GM12873 (cell line): ENCODE data around the gene KIAA1191.
A peak's percentile ranks its signal among the peaks of the same experiment; 100 is the strongest.

Experiments used
- CTCF ChIP-seq: IDR thresholded peaks from 2 replicates; pipeline ENCODE4 v1.5.1; 2012; ENCODE audit warnings: low read depth, mild to moderate bottlenecking, moderate library complexity, low read length, control low read depth; ENCODE audit not compliant: insufficient read depth; ENCODE audit errors: missing control alignments

The KIAA1191 gene

GRCh38 chr5:176356179-176356566 is 5.4 kb downstream of the KIAA1191 start:
- no peak for TF ChIP-seq CTCF

- peak; percentile 16 for TF ChIP-seq CTCF
These were observed 6.0 kb downstream of the KIAA1191 start for GRCh38 chr5:176355400-176356178.

- no peak for TF ChIP-seq CTCF
These were observed 8.0 kb downstream of the KIAA1191 start for GRCh38 chr5:176353533-176353932.

- no peak for TF ChIP-seq CTCF
These were observed 9.3 kb downstream of the KIAA1191 start for GRCh38 chr5:176352116-176352878.

- TF ChIP-seq CTCF: no peak
These were observed 11.1 kb downstream of the KIAA1191 start for GRCh38 chr5:176350416-176350815.

- TF ChIP-seq CTCF: no peak
These were observed 18.7 kb downstream of the KIAA1191 start for GRCh38 chr5:176342766-176343458.

- TF ChIP-seq CTCF: no peak
These were observed 19.4 kb downstream of the KIAA1191 start for GRCh38 chr5:176342158-176342483.
